H9 (cell line): ENCODE results near the gene KRT6C. TPM values are rescaled to one million over a fixed set of nuclear protein-coding genes. Genes with fewer than 3 reads are reported as not detected.

Experiments used
- DNase-seq: peaks from one replicate; pipeline ENCODE4 v3.0.0-alpha.2; 2017
- H2AFZ ChIP-seq: one replicate; pipeline ENCODE4 v1.6.1; 2013; ENCODE audit warnings: mild to moderate bottlenecking, low read length, control low read depth, moderate library complexity
- H2AK5ac ChIP-seq: 2 replicates; pipeline ENCODE4 v1.6.1; 2013; ENCODE audit warnings: low read length, control low read depth, mixed read lengths; ENCODE audit not compliant: insufficient read length
- H2BK120ac ChIP-seq: one replicate; pipeline ENCODE4 v1.6.1; 2013; ENCODE audit warnings: low read depth, mild to moderate bottlenecking, low read length, control low read depth, inconsistent platforms; ENCODE audit not compliant: poor library complexity, severe bottlenecking
- H2BK12ac ChIP-seq: 2 replicates; pipeline ENCODE4 v1.6.1; 2013; ENCODE audit warnings: low read length, control low read depth, mixed read lengths, low read depth; ENCODE audit not compliant: insufficient read length
- H2BK15ac ChIP-seq: 2 replicates; pipeline ENCODE4 v1.6.1; 2013; ENCODE audit warnings: low read depth, low read length, control low read depth
- H2BK20ac ChIP-seq: one replicate; pipeline ENCODE4 v1.6.1; 2013; ENCODE audit warnings: low read depth, mild to moderate bottlenecking, low read length, control low read depth, inconsistent platforms; ENCODE audit not compliant: poor library complexity, severe bottlenecking
- H2BK5ac ChIP-seq: 2 replicates; pipeline ENCODE4 v1.6.1; 2013; ENCODE audit warnings: low read length, control low read depth, mixed read lengths; ENCODE audit not compliant: insufficient read length
- H3K14ac ChIP-seq: 2 replicates; pipeline ENCODE4 v1.6.1; 2013; ENCODE audit warnings: low read length, control low read depth; ENCODE audit not compliant: insufficient read depth
- H3K18ac ChIP-seq: 2 replicates; pipeline ENCODE4 v1.6.1; 2013; ENCODE audit warnings: low read depth, mild to moderate bottlenecking, mixed read lengths, low read length, control low read depth; ENCODE audit not compliant: insufficient read length
- H3K23ac ChIP-seq: 2 replicates; pipeline ENCODE4 v1.6.1; 2013; ENCODE audit warnings: low read length, control low read depth, mixed read lengths, low read depth; ENCODE audit not compliant: insufficient read length
- H3K23me2 ChIP-seq: 2 replicates; pipeline ENCODE4 v1.6.1; 2013; ENCODE audit warnings: low read depth, mild to moderate bottlenecking, mixed read lengths, low read length, control low read depth; ENCODE audit not compliant: insufficient read length, poor library complexity, severe bottlenecking
- H3K27ac ChIP-seq: 2 replicates; pipeline ENCODE4 v1.5.1; 2013; ENCODE audit warnings: low read length, control low read depth, mixed read lengths, low read depth; ENCODE audit not compliant: insufficient read length
- H3K27me3 ChIP-seq: 2 replicates; pipeline ENCODE4 v1.6.1; 2013; ENCODE audit warnings: low read length, control low read depth, inconsistent platforms; ENCODE audit not compliant: insufficient read depth
- H3K4ac ChIP-seq: 2 replicates; pipeline ENCODE4 v1.6.1; 2013; ENCODE audit warnings: low read depth, mild to moderate bottlenecking, control low read depth, inconsistent platforms, low read length, moderate library complexity
- H3K4me1 ChIP-seq: 2 replicates; pipeline ENCODE4 v1.6.1; 2013; ENCODE audit warnings: low read length, control low read depth, inconsistent platforms; ENCODE audit not compliant: insufficient read depth
- H3K4me2 ChIP-seq: 2 replicates; pipeline ENCODE4 v1.6.1; 2013; ENCODE audit warnings: low read length, control low read depth, mixed read lengths; ENCODE audit not compliant: insufficient read length, insufficient read depth
- H3K56ac ChIP-seq: 2 replicates; pipeline ENCODE4 v1.6.1; 2013; ENCODE audit warnings: low read depth, mild to moderate bottlenecking, mixed read lengths, low read length, control low read depth; ENCODE audit not compliant: insufficient read length
- H3K79me1 ChIP-seq: 2 replicates; pipeline ENCODE4 v1.6.1; 2013; ENCODE audit warnings: low read depth, mild to moderate bottlenecking, moderate library complexity, low read length, control low read depth, inconsistent platforms; ENCODE audit not compliant: insufficient read depth, poor library complexity, severe bottlenecking
- H3K79me2 ChIP-seq: 2 replicates; pipeline ENCODE4 v1.6.1; 2013; ENCODE audit warnings: low read length, control low read depth, inconsistent platforms; ENCODE audit not compliant: insufficient read depth
- H3K9ac ChIP-seq: 2 replicates; pipeline ENCODE4 v1.6.1; 2013; ENCODE audit warnings: low read length, control low read depth, mixed read lengths; ENCODE audit not compliant: insufficient read length; ENCODE audit errors: extremely low read depth
- H3K9me3 ChIP-seq: one replicate; pipeline ENCODE4 v1.6.1; 2013; ENCODE audit warnings: low read depth, low read length, inconsistent platforms; ENCODE audit not compliant: control insufficient read depth
- H3T11ph ChIP-seq: one replicate; pipeline ENCODE4 v1.6.1; 2013; ENCODE audit warnings: mild to moderate bottlenecking, low read length, control low read depth, inconsistent platforms
- H4K20me1 ChIP-seq: one replicate; pipeline ENCODE4 v1.6.1; 2013; ENCODE audit not compliant: control insufficient read depth, insufficient read length, insufficient read depth
- H4K5ac ChIP-seq: 2 replicates; pipeline ENCODE4 v1.6.1; 2013; ENCODE audit warnings: low read depth, mild to moderate bottlenecking, mixed read lengths, low read length, control low read depth; ENCODE audit not compliant: insufficient read length
- H4K8ac ChIP-seq: replicated peaks from 2 replicates; pipeline ENCODE4 v1.6.1; 2013; ENCODE audit warnings: low read length, control low read depth, mixed read lengths, low read depth; ENCODE audit not compliant: insufficient read length
- H4K91ac ChIP-seq: 2 replicates; pipeline ENCODE4 v1.6.1; 2013; ENCODE audit warnings: low read depth, mild to moderate bottlenecking, moderate library complexity, mixed read lengths, low read length, control low read depth; ENCODE audit not compliant: insufficient read length
- H3K27ac Mint-ChIP-seq, 3 experiments: 2 replicates in 2 of 3; 3 replicates in 1 of 3; pipeline ENCODE4 v1.8.0; 2020 to 2021; ENCODE audit warnings: mixed read lengths in 3 of 3, mild to moderate bottlenecking in 1 of 3, moderate library complexity in 1 of 3
- H3K27me3 Mint-ChIP-seq: 2 replicates; pipeline ENCODE4 v1.8.0; 2021; ENCODE audit warnings: low read depth, mild to moderate bottlenecking, moderate library complexity, mixed read lengths
- H3K36me3 Mint-ChIP-seq, 3 experiments: 2 replicates in 2 of 3; 3 replicates in 1 of 3; pipeline ENCODE4 v1.8.0; 2020 to 2021; ENCODE audit warnings: low read depth in 3 of 3, mixed read lengths in 3 of 3; ENCODE audit not compliant: insufficient read depth in 1 of 3
- H3K4me1 Mint-ChIP-seq, 2 experiments: 2 replicates each; pipeline ENCODE4 v1.8.0; 2020; ENCODE audit warnings: mixed read lengths in 2 of 2
- H3K4me3 Mint-ChIP-seq, 2 experiments: 2 replicates in 1 of 2; 3 replicates in 1 of 2; pipeline ENCODE4 v1.8.0; 2020 to 2021; ENCODE audit warnings: mild to moderate bottlenecking in 2 of 2, mixed read lengths in 2 of 2, moderate library complexity in 1 of 2
- H3K9me3 Mint-ChIP-seq, 2 experiments: 2 replicates in 1 of 2; 3 replicates in 1 of 2; pipeline ENCODE4 v1.8.0; 2020; ENCODE audit warnings: mild to moderate bottlenecking in 2 of 2, mixed read lengths in 2 of 2, moderate library complexity in 1 of 2
- CTCF ChIP-seq: fragments of 200-600 bp; sonication (generic); conservative IDR thresholded peaks from 3 replicates; pipeline ENCODE4 v1.8.0; 2021; ENCODE audit warnings: antibody characterized with exemption, mild to moderate bottlenecking
- WGBS: extraction: QIAGEN DNeasy Blood & Tissue Kit; methylation state at CpG from one replicate; pipeline ENCODE4 v1.1.7; 2013; ENCODE audit warnings: missing lambda C conversion rate, low lambda C conversion rate, mixed read lengths; ENCODE audit not compliant: insufficient read length; ENCODE audit errors: extremely low coverage; 5-methylcytosine and 5-hydroxymethylcytosine counted together
- total RNA-seq: library from RNA; stranded (reverse); gene quantifications from 2 replicates; pipeline ENCODE4 v1.2.1, GENCODE V29; 2021

The KRT6C gene
- total RNA-seq, 1 experiment from 2014 or later: not detected

DNA sequence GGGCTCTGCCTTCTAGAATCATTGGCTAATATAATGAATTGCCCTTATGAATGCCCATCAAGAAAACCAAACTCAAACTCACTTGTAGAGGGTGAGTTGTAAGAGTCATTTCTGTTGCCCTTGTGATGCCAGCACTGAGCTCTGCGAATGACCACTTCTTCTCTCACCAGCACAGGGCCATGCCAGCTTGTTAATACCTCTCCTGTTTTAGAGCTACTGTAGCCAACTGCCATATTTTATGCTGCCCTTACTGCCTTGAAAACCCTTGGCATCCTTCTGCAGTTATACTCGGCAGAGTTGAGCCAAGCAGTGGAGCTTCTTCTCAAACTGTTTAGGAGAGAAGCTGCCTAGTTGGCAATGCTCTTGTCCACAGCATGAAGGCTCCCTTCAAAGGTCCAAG, 47.6 kb downstream of the KRT6C start:
- H2BK120ac ChIP-seq: no peak overlapping the region
- no peaks in the 10 kb centered on the region for H3K9me3 ChIP-seq
- no peaks in the 10 kb centered on the region for H4K20me1 ChIP-seq
- WGBS: no CpG with 5 or more reads among the region's 2 CpGs
- no peaks in the 10 kb centered on the region for H3K27me3 ChIP-seq
- H3K18ac ChIP-seq: no peak overlapping the region
- no peak overlapping the region for H4K91ac ChIP-seq
- no peak overlapping the region for H3K14ac ChIP-seq
- H3K79me2 ChIP-seq: peaks cover 2% of the 10 kb centered on the region; the same call in 1 of the 2 replicates
- peaks cover 9 to 13% of the 10 kb centered on the region in 2 experiments; a peak in 3 of 4 replicates for H3K4me1 Mint-ChIP-seq
- no peaks in the 10 kb centered on the region for H3K4me1 ChIP-seq
- no peak for DNase-seq
- no peak overlapping the region for H3K4ac ChIP-seq
- H3K56ac ChIP-seq: no peak overlapping the region
- no peak overlapping the region for H4K8ac ChIP-seq
- peaks cover 33% of the 10 kb centered on the region for H3K27me3 Mint-ChIP-seq
- H3K9ac ChIP-seq: no peak overlapping the region
- no peaks in the 10 kb centered on the region for H3K23me2 ChIP-seq
- H2BK15ac ChIP-seq: no peak overlapping the region
- H3K4me3 Mint-ChIP-seq: no peak overlapping the region
- H2BK12ac ChIP-seq: no peak overlapping the region
- no peak overlapping the region for H3K23ac ChIP-seq
- no peak overlapping the region for H2AFZ ChIP-seq
- H2BK20ac ChIP-seq: no peak overlapping the region
- no peaks in the 10 kb centered on the region for H3K9me3 Mint-ChIP-seq
- no peak overlapping the region for H2BK5ac ChIP-seq
- H3K27ac Mint-ChIP-seq: peak overlapping the region in 1 of 3 experiments; percentile 68; a peak in 2 of 7 replicates
- H3K27ac ChIP-seq: no peak overlapping the region
- no peak overlapping the region for H3T11ph ChIP-seq
- no peaks in the 10 kb centered on the region for H3K36me3 Mint-ChIP-seq
- H3K4me2 ChIP-seq: no peak overlapping the region
- H4K5ac ChIP-seq: no peak overlapping the region
- H3K79me1 ChIP-seq: no peaks in the 10 kb centered on the region
- no peak for TF ChIP-seq CTCF
- no peak overlapping the region for H2AK5ac ChIP-seq
